K562 (cell line): ENCODE measurements around the gene SAMM50. TPM values are rescaled to one million over a fixed set of nuclear protein-coding genes. Genes with fewer than 3 reads are reported as not detected.

Experiments
- ATAC-seq: fragments of 200-7000 bp; cut with Tn5 transposase; 3 replicates; pipeline ENCODE4 v1.9.1; 2020; ENCODE audit warnings: moderate library complexity
- BruUV-seq: library from RNA; stranded (reverse); fragments of 400-500 nt; replicated peaks from 2 replicates; lab custom pipeline; 2021; lab: Mats Ljungman, UMichigan
- CTCF ChIA-PET: fragments of 300-600 bp; formaldehyde crosslinking; extraction: SDS; loops from one replicate; lab custom pipeline; 2021; ENCODE audit warnings: low intra/inter-chr PET ratio; lab: Yijun Ruan, JAX
- POLR2A ChIA-PET: fragments of 300-600, 350-650 bp; sonication (Branson Sonifier 250); formaldehyde crosslinking; extraction: SDS; loops from one replicate; lab custom pipeline; 2021; ENCODE audit warnings: antibody characterized with exemption, inconsistent platforms; lab: Yijun Ruan, JAX
- DNase-seq, 4 experiments: peaks; one replicate each; pipeline versions ENCODE4 v3.0.0 to v3.0.0-alpha.2; 2011 to 2018; ENCODE audit warnings: low spot score in 3 of 4, mixed read lengths in 3 of 4; ENCODE audit errors: extremely low read depth in 1 of 4
- FAIRE-seq: peaks from 2 replicates; lab custom pipeline; 2011; peaks lifted over from hg19 to GRCh38; lab: Jason Lieb, UNC
- H2AFZ ChIP-seq: 2 replicates; pipeline ENCODE4 v1.6.0; 2011; ENCODE audit warnings: low read depth, low read length, control low read depth, inconsistent platforms
- H3K27ac ChIP-seq: fragments of 200-600 bp; 3 replicates; pipeline ENCODE4 v1.8.0; 2011; ENCODE audit warnings: low read depth, mild to moderate bottlenecking, control low read depth, inconsistent platforms, low read length, moderate library complexity, mixed read lengths; ENCODE audit errors: extremely low read depth
- H3K27me3 ChIP-seq, 2 experiments: fragments of 300-600 bp in 1 of 2; 2 replicates in 1 of 2; 3 replicates in 1 of 2; pipeline versions ENCODE4 v1.6.0 to v1.8.0; 2011; ENCODE audit warnings: inconsistent platforms in 2 of 2, low read length in 2 of 2, mild to moderate bottlenecking in 1 of 2, mixed read lengths in 1 of 2, moderate library complexity in 1 of 2; ENCODE audit not compliant: control insufficient read depth in 2 of 2, insufficient read depth in 2 of 2
- H3K36me3 ChIP-seq: fragments of 300-600 bp; 3 replicates; pipeline ENCODE4 v1.8.0; 2011; ENCODE audit warnings: mild to moderate bottlenecking, low read length, inconsistent platforms; ENCODE audit not compliant: control insufficient read depth, insufficient read depth
- H3K4me1 ChIP-seq, 2 experiments: fragments of 200-600 bp in 1 of 2; replicated peaks in 1 of 2; 2 replicates in 1 of 2; 3 replicates in 1 of 2; pipeline versions ENCODE4 v1.5.1 to v1.8.0; 2011; ENCODE audit warnings: inconsistent platforms in 2 of 2, low read length in 2 of 2, mild to moderate bottlenecking in 1 of 2, mixed read lengths in 1 of 2, moderate library complexity in 1 of 2; ENCODE audit not compliant: control insufficient read depth in 2 of 2, insufficient read depth in 2 of 2
- H3K4me2 ChIP-seq: 2 replicates; pipeline ENCODE4 v1.6.1; 2011; ENCODE audit warnings: low read length, control low read depth, inconsistent platforms, mixed read lengths; ENCODE audit not compliant: insufficient read depth
- H3K4me3 ChIP-seq: fragments of 200-600 bp; sonication (generic), shearing (Covaris generic); 2 replicates; pipeline ENCODE4 v1.5.1; 2016; ENCODE audit warnings: control low read depth, inconsistent platforms
- H3K79me2 ChIP-seq: fragments of 200-600 bp; 3 replicates; pipeline ENCODE4 v1.8.0; 2011; ENCODE audit warnings: low read length, inconsistent platforms; ENCODE audit not compliant: control insufficient read depth, insufficient read depth
- H3K9ac ChIP-seq, 2 experiments: 2 replicates each; pipeline versions ENCODE4 v1.6.0 to v1.6.1; 2011; ENCODE audit warnings: low read depth in 2 of 2, low read length in 2 of 2, control low read depth in 1 of 2, inconsistent platforms in 1 of 2, mild to moderate bottlenecking in 1 of 2, mixed read lengths in 1 of 2; ENCODE audit not compliant: insufficient read depth in 1 of 2
- H3K9me1 ChIP-seq: one replicate; pipeline ENCODE4 v1.6.0; 2011; ENCODE audit warnings: inconsistent platforms, mild to moderate bottlenecking, low read length, moderate library complexity; ENCODE audit not compliant: control insufficient read depth, insufficient read depth
- H3K9me3 ChIP-seq: replicated peaks from 2 replicates; pipeline ENCODE4 v1.5.1; 2011; ENCODE audit warnings: low read depth, low read length, inconsistent platforms; ENCODE audit not compliant: control insufficient read depth, insufficient read depth
- H4K20me1 ChIP-seq: replicated peaks from 2 replicates; pipeline ENCODE4 v1.6.1; 2011; ENCODE audit warnings: low read length, inconsistent platforms, mixed read lengths; ENCODE audit not compliant: control insufficient read depth, insufficient read depth
- ARHGAP35 ChIP-seq: fragments of 450-650 bp; IDR thresholded peaks from 2 replicates; pipeline ENCODE4 v1.6.1; 2018; ENCODE audit not compliant: partially characterized antibody
- BRCA1 ChIP-seq, 2 experiments: fragments of 450-650 bp in 1 of 2; sonication (generic) in 1 of 2; formaldehyde crosslinking in 1 of 2; IDR thresholded peaks; 2 replicates each; pipeline versions ENCODE4 v1.5.0 to v1.6.1; 2017 to 2020; ENCODE audit warnings: mild to moderate bottlenecking in 1 of 2, missing genetic modification reagents in 1 of 2
- CTCFL ChIP-seq: IDR thresholded peaks from 2 replicates; pipeline ENCODE4 v1.6.1; 2011; ENCODE audit warnings: borderline replicate concordance, low read depth, mild to moderate bottlenecking, moderate library complexity, low read length; ENCODE audit not compliant: insufficient read depth, poor library complexity, severe bottlenecking
- DACH1 ChIP-seq: fragments of 450-650 bp; IDR thresholded peaks from 2 replicates; pipeline ENCODE4 v1.6.1; 2018; ENCODE audit not compliant: partially characterized antibody
- E2F4 ChIP-seq: sonication (generic); formaldehyde crosslinking; IDR thresholded peaks from 2 replicates; pipeline ENCODE4 v1.8.0; 2022; ENCODE audit warnings: mild to moderate bottlenecking, low read depth, missing genetic modification reagents
- ELF1 ChIP-seq: fragments of 200-800 bp; sonication (Bioruptor generic); IDR thresholded peaks from 2 replicates; pipeline ENCODE4 v1.6.1; 2016; ENCODE audit warnings: missing genetic modification characterization, missing compliant biosample characterization
- FOXP1 ChIP-seq: sonication (generic); formaldehyde crosslinking; IDR thresholded peaks from 2 replicates; pipeline ENCODE4 v1.8.0; 2022; ENCODE audit warnings: mild to moderate bottlenecking, missing genetic modification reagents
- GATAD2B ChIP-seq: fragments of 450-650 bp; IDR thresholded peaks from 2 replicates; pipeline ENCODE4 v1.6.1; 2017; ENCODE audit warnings: mild to moderate bottlenecking, borderline replicate concordance
- MBD2 ChIP-seq: sonication (generic); IDR thresholded peaks from 2 replicates; pipeline ENCODE4 v1.6.1; 2016; ENCODE audit warnings: low read depth, borderline replicate concordance
- MIER1 ChIP-seq: fragments of 450-650 bp; IDR thresholded peaks from 2 replicates; pipeline ENCODE4 v1.6.1; 2016; ENCODE audit warnings: antibody characterized with exemption, mild to moderate bottlenecking, low read depth
- NFXL1 ChIP-seq: fragments of 450-650 bp; formaldehyde crosslinking; IDR thresholded peaks from 2 replicates; pipeline ENCODE4 v1.4.0; 2021; ENCODE audit warnings: mild to moderate bottlenecking
- NR4A1 ChIP-seq, 2 experiments: fragments of 250-450 bp in 1 of 2; fragments of 450-650 bp in 1 of 2; sonication (Bioruptor Pico) in 1 of 2; IDR thresholded peaks; 2 replicates each; pipeline versions ENCODE4 v1.4.0 to v1.6.1; 2016 to 2020; ENCODE audit warnings: mild to moderate bottlenecking in 2 of 2, missing compliant biosample characterization in 1 of 2, missing genetic modification characterization in 1 of 2, moderate library complexity in 1 of 2
- POLR3G ChIP-seq: IDR thresholded peaks from 2 replicates; pipeline ENCODE4 v1.6.1; 2011; ENCODE audit not compliant: insufficient read length, insufficient replicate concordance; ENCODE audit errors: extremely low read depth
- PRMT5 ChIP-seq: sonication (generic); formaldehyde crosslinking; IDR thresholded peaks from 2 replicates; pipeline ENCODE4 v1.5.0; 2020; ENCODE audit warnings: missing genetic modification reagents
- TAF1 ChIP-seq: IDR thresholded peaks from 2 replicates; pipeline ENCODE4 v1.6.1; 2011; ENCODE audit warnings: mild to moderate bottlenecking, low read length, moderate library complexity; ENCODE audit not compliant: insufficient read depth, control insufficient read depth, severe bottlenecking; ENCODE audit errors: extremely low read depth
- ZNF583 ChIP-seq: fragments of 250-450 bp; sonication (Bioruptor Pico); IDR thresholded peaks from 2 replicates; pipeline ENCODE4 v1.4.0; 2020
- ZNF639 ChIP-seq, 2 experiments: fragments of 200-800 bp in 1 of 2; sonication (Bioruptor generic) in 1 of 2; sonication (generic) in 1 of 2; formaldehyde crosslinking in 1 of 2; IDR thresholded peaks in 1 of 2; conservative IDR thresholded peaks in 1 of 2; 2 replicates each; pipeline versions ENCODE4 v1.5.0 to v1.6.1; 2016 to 2020; ENCODE audit warnings: missing compliant biosample characterization in 1 of 2, missing genetic modification characterization in 1 of 2, missing genetic modification reagents in 1 of 2
- WGBS: fragments of 100-300 bp; shearing (Covaris generic); methylation state at CpG from one replicate; pipeline ENCODE4 v1.1.6; 2016; ENCODE audit warnings: low coverage, mixed read lengths; ENCODE audit not compliant: insufficient coverage; ENCODE audit errors: missing lambda C conversion rate; 5-methylcytosine and 5-hydroxymethylcytosine counted together
- in situ Hi-C: fragments of 300-500 bp; cut with MboI; formaldehyde crosslinking; loops from 4 replicates; pipeline ENCODE4 v1.15.0; 2018; ENCODE audit warnings: inconsistent platforms, mixed read lengths
- intact Hi-C: fragments of 100-400 bp; cut with micrococcal nuclease; formaldehyde crosslinking; loops from 2 replicates; pipeline ENCODE4 v1.14.2; 2022
- polyA plus RNA-seq, 8 experiments: library from polyadenylated mRNA; depleted of rRNA in 4 of 8; stranded (reverse) in 5 of 8; unstranded in 3 of 8; fragments of >200 nt; fragmentation: Nextera tagmentation in 2 of 8; fragmentation: Illumina TruSeq in 1 of 8; extraction: Ambion mirVana in 2 of 8; extraction: Trizol in 1 of 8; gene quantifications; 2 replicates each; pipeline versions ENCODE4 v1.2.1 to v1.2.3, GENCODE V29; 2011 to 2014; ENCODE audit warnings: inconsistent platforms in 1 of 8, missing spikeins in 1 of 8
- total RNA-seq, 7 experiments: library from RNA; depleted of rRNA in 6 of 7; stranded (reverse); fragments of >200 nt in 6 of 7; fragmentation: Illumina TruSeq in 2 of 7; extraction: Trizol in 2 of 7; gene quantifications; 2 replicates each; pipeline versions ENCODE4 v1.2.1 to v1.2.3, GENCODE V29; 2011 to 2021; ENCODE audit warnings: low replicate concordance in 1 of 7

The SAMM50 gene
- total and polyA plus RNA-seq, 9 of the 15 experiments (the other 6 are each of a cell fraction or from before 2014, with no cell fraction given) = 14.6 to 49.3 (median 38.1) TPM

- CTCF ChIA-PET = no interaction called here
- Histone ChIP-seq H3K36me3 (no peaks in the 10 kb centered on the region), H3K4me1 (no peaks in the 10 kb centered on the region), H3K4me2 (no peak overlapping the region), H3K9me1 (no peaks in the 10 kb centered on the region), H3K79me2 (no peaks in the 10 kb centered on the region), H3K4me3 (no peak overlapping the region), H3K27me3 (peaks cover 0 to 9% of the 10 kb centered on the region in 2 experiments; a peak in 1 of 5 replicates), H4K20me1 (no peaks in the 10 kb centered on the region), H3K9me3 (no peaks in the 10 kb centered on the region), H3K9ac (no peak overlapping the region), H3K27ac (no peak overlapping the region), H2AFZ (no peak overlapping the region)
- no peak for TF ChIP-seq BRCA1 (IDR thresholded peaks at IDR 0.05)
- TF ChIP-seq BRCA1 (CRISPR knock-in tag; IDR thresholded peaks at IDR 0.05) = no peak
- no peak for TF ChIP-seq GATAD2B
- TF ChIP-seq NFXL1 (CRISPR knock-in tag) = no peak
- no peak for TF ChIP-seq FOXP1
- TF ChIP-seq ARHGAP35 = no peak
- no peak for TF ChIP-seq MIER1
- TF ChIP-seq TAF1 = no peak
- no peak for TF ChIP-seq PRMT5 (CRISPR knock-in tag)
- no peak for TF ChIP-seq ELF1 (tag)
- no peak for TF ChIP-seq MBD2
- no peak for TF ChIP-seq POLR3G
- no peak for TF ChIP-seq CTCFL
- TF ChIP-seq DACH1 = no peak
- no peak for TF ChIP-seq ZNF639 (CRISPR knock-in tag; conservative IDR thresholded peaks at IDR 0.05 in 1 of 2, IDR thresholded peaks at IDR 0.05 in 1 of 2)
- no peak for TF ChIP-seq NR4A1 (CRISPR knock-in tag; IDR thresholded peaks at IDR 0.05)
- TF ChIP-seq NR4A1 (tag; IDR thresholded peaks at IDR 0.05) = no peak
- no peak for TF ChIP-seq E2F4 (CRISPR knock-in tag)
- no peak for TF ChIP-seq ZNF583 (CRISPR knock-in tag)
- WGBS = 0% methylated on average over 4 of the region's 4 CpGs
- POLR2A ChIA-PET = interaction anchor here (0.5 kb wide), 1 partner anchor 10 kb away, joined by 3 read pairs; no protein-coding TSS in a partner anchor
- no TSS peak for BruUV-seq
- no peak for DNase-seq
- FAIRE-seq = no peak
- in situ Hi-C loops = no loop called here
- intact Hi-C loops = no loop called here
- ATAC-seq = no peak
Measured at GRCh38 chr22:43911351-43911750, 43.9 kb upstream of the SAMM50 start.
